Measurements from ENCODE around the gene IQGAP3. TPM values are rescaled to one million over a fixed set of nuclear protein-coding genes. Genes with fewer than 3 reads are reported as not detected.

Gene IQGAP3
- total RNA-seq, 2 experiments from 2014 or later, result not detected

- CTCF ChIA-PET, result interaction anchor here (0.7 kb wide), 1 partner anchor 73 kb away, joined by 3 read pairs; no protein-coding TSS in a partner anchor
- Mint-ChIP-seq H3K9me3 (no peaks in the 10 kb centered on the region), H3K4me1 (ENCODE audit: low read depth) (no peaks in the 10 kb centered on the region), H3K4me3 (no peak overlapping the region), H3K27ac (no peak overlapping the region), H3K36me3 (ENCODE audit: low read depth) (no peaks in the 10 kb centered on the region), H3K27me3 (no peaks in the 10 kb centered on the region)
- no peak for TF ChIP-seq CTCF (IDR thresholded peaks at IDR 0.05)
- H3K4me1 ChIP-seq (ENCODE audit: insufficient read depth, low read length), result no peaks in the 10 kb centered on the region
- ATAC-seq (ENCODE audit: poor library complexity) (no peak), DNase-seq (peak in 1 of 14 experiments; percentile 13)
- POLR2A ChIA-PET, result interaction anchor here (1.0 kb wide), 1 partner anchor 48 kb away, joined by 3 read pairs; no protein-coding TSS in a partner anchor
- no peak overlapping the region for H3K4me3 ChIP-seq (ENCODE audit: low read length)
- H3K27ac ChIP-seq (ENCODE audit: low read depth in 1 of 2, low read length in 2 of 2), result no peak overlapping the region
- H3K27me3 ChIP-seq (ENCODE audit: control insufficient read depth in 1 of 2, insufficient read depth in 2 of 2, low read length in 2 of 2), result no peaks in the 10 kb centered on the region
- no peaks in the 10 kb centered on the region for H3K36me3 ChIP-seq (ENCODE audit: insufficient read depth, low read length)
- no peaks in the 10 kb centered on the region for H3K9me3 ChIP-seq (ENCODE audit: control insufficient read depth in 1 of 2, insufficient read depth in 1 of 2, low read length in 2 of 2)
- intact Hi-C loops (cut with DNase I, micrococcal nuclease), result loop anchor here in 1 of 2 experiments (10.0 kb wide), 1 partner anchor 65 kb away; no protein-coding TSS in a partner anchor
These were observed 23.0 kb downstream of the IQGAP3 start for GRCh38 chr1:156549390-156549789.

- no peaks in the 10 kb centered on the region for H3K9me3 ChIP-seq (ENCODE audit: control insufficient read depth in 1 of 2, insufficient read depth in 1 of 2, low read length in 2 of 2)
- H3K36me3 Mint-ChIP-seq (ENCODE audit: low read depth), result no peaks in the 10 kb centered on the region
- TF ChIP-seq CTCF (IDR thresholded peaks at IDR 0.05), result no peak
- H3K4me1 Mint-ChIP-seq (ENCODE audit: low read depth), result no peaks in the 10 kb centered on the region
- ChIA-PET POLR2A (no interaction called here), CTCF (no interaction called here)
- no peak overlapping the region for H3K27ac Mint-ChIP-seq
- no peaks in the 10 kb centered on the region for H3K9me3 Mint-ChIP-seq
- H3K4me3 Mint-ChIP-seq, result no peak overlapping the region
- H3K27ac ChIP-seq (ENCODE audit: low read depth in 1 of 2, low read length in 2 of 2), result no peak overlapping the region
- H3K36me3 ChIP-seq (ENCODE audit: insufficient read depth, low read length), result no peaks in the 10 kb centered on the region
- H3K27me3 ChIP-seq (ENCODE audit: control insufficient read depth in 1 of 2, insufficient read depth in 2 of 2, low read length in 2 of 2), result no peaks in the 10 kb centered on the region
- H3K4me3 ChIP-seq (ENCODE audit: low read length), result no peak overlapping the region
- DNase-seq (no peak), ATAC-seq (ENCODE audit: poor library complexity) (no peak)
- no peaks in the 10 kb centered on the region for H3K4me1 ChIP-seq (ENCODE audit: insufficient read depth, low read length)
- intact Hi-C loops (cut with DNase I, micrococcal nuclease), result loop anchor here in 1 of 2 experiments (10.0 kb wide), 1 partner anchor 63 kb away; no protein-coding TSS in a partner anchor
- H3K27me3 Mint-ChIP-seq, result no peaks in the 10 kb centered on the region
These were observed 24.4 kb downstream of the IQGAP3 start for GRCh38 chr1:156547982-156548381.

DNA sequence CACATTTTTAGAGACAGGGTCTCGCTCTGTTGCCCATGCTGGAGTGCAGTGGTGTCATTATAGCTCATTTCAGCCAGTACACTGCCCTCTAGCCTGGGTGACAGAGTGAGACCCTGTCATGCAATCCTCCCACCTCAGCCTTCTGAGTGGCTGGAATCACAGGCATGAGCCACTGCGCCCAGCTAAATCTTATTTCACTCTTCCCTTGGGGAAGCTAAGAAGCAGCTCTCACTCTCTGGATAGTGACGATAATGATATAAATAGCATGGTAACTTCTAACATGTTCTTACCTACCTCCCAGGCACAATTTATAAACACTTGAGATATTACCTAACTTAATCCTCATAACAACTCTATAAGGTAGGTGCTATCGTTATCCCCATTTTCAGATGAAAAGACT lies 24.9 kb downstream of the IQGAP3 start:
- Histone ChIP-seq H3K4me1 (ENCODE audit: insufficient read depth, low read length) (no peaks in the 10 kb centered on the region), H3K36me3 (ENCODE audit: insufficient read depth, low read length) (no peaks in the 10 kb centered on the region), H3K9me3 (ENCODE audit: control insufficient read depth in 1 of 2, insufficient read depth in 1 of 2, low read length in 2 of 2) (no peaks in the 10 kb centered on the region), H3K27ac (ENCODE audit: low read depth in 1 of 2, low read length in 2 of 2) (no peak overlapping the region), H3K4me3 (ENCODE audit: low read length) (no peak overlapping the region), H3K27me3 (ENCODE audit: control insufficient read depth in 1 of 2, insufficient read depth in 2 of 2, low read length in 2 of 2) (no peaks in the 10 kb centered on the region)
- H3K4me1 Mint-ChIP-seq (ENCODE audit: low read depth), result no peaks in the 10 kb centered on the region
- ATAC-seq (ENCODE audit: poor library complexity) (no peak), DNase-seq (no peak)
- intact Hi-C loops (cut with DNase I, micrococcal nuclease), result loop anchor here in 1 of 2 experiments (10.0 kb wide), 1 partner anchor 63 kb away; no protein-coding TSS in a partner anchor
- no peaks in the 10 kb centered on the region for H3K36me3 Mint-ChIP-seq (ENCODE audit: low read depth)
- no peak overlapping the region for H3K27ac Mint-ChIP-seq
- no peaks in the 10 kb centered on the region for H3K27me3 Mint-ChIP-seq
- no peak overlapping the region for H3K4me3 Mint-ChIP-seq
- no peaks in the 10 kb centered on the region for H3K9me3 Mint-ChIP-seq
- CTCF ChIA-PET, result no interaction called here
- POLR2A ChIA-PET, result no interaction called here
- no peak for TF ChIP-seq CTCF (IDR thresholded peaks at IDR 0.05)

Data from CD4-positive, alpha-beta T cell (primary cell).